Endodermal cell (in vitro differentiated cells): ENCODE measurements around the gene ZFP37. TPM values are rescaled to one million over a fixed set of nuclear protein-coding genes. Genes with fewer than 3 reads are reported as not detected.
A peak's percentile ranks its signal among the peaks of the same experiment; 100 is the strongest.

Source experiments
- DNase-seq: peaks from one replicate; pipeline ENCODE4 v3.0.0-alpha.2; 2017
- H3K27ac ChIP-seq: 2 replicates; pipeline ENCODE4 v1.5.1; 2013; ENCODE audit warnings: mild to moderate bottlenecking, low read depth, low read length, moderate library complexity
- H3K27me3 ChIP-seq: 2 replicates; pipeline ENCODE4 v1.6.1; 2013; ENCODE audit warnings: mild to moderate bottlenecking, low read length, moderate library complexity; ENCODE audit not compliant: insufficient read depth, control insufficient read depth, poor library complexity, severe bottlenecking
- H3K36me3 ChIP-seq: 2 replicates; pipeline ENCODE4 v1.7.0; 2013; ENCODE audit warnings: mild to moderate bottlenecking, low read length, moderate library complexity; ENCODE audit not compliant: control insufficient read depth, insufficient read depth
- H3K4me1 ChIP-seq: one replicate; pipeline ENCODE4 v1.7.0; 2013; ENCODE audit warnings: low read length; ENCODE audit not compliant: control insufficient read depth, insufficient read depth
- H3K4me3 ChIP-seq: 2 replicates; pipeline ENCODE4 v1.5.1; 2013; ENCODE audit warnings: mild to moderate bottlenecking, low read length, moderate library complexity
- H3K9ac ChIP-seq: 2 replicates; pipeline ENCODE4 v1.6.1; 2013; ENCODE audit warnings: mild to moderate bottlenecking, low read length, moderate library complexity; ENCODE audit not compliant: poor library complexity, severe bottlenecking; ENCODE audit errors: extremely low read depth
- H3K9me3 ChIP-seq: 2 replicates; pipeline ENCODE4 v1.6.1; 2013; ENCODE audit warnings: mild to moderate bottlenecking, low read length, moderate library complexity; ENCODE audit not compliant: control insufficient read depth
- H3K27ac Mint-ChIP-seq: 2 replicates; pipeline ENCODE4 v1.8.0; 2020; ENCODE audit warnings: mixed read lengths
- H3K27me3 Mint-ChIP-seq: 2 replicates; pipeline ENCODE4 v1.8.0; 2021; ENCODE audit warnings: mild to moderate bottlenecking, mixed read lengths; ENCODE audit not compliant: insufficient read depth
- H3K36me3 Mint-ChIP-seq: 2 replicates; pipeline ENCODE4 v1.8.0; 2020; ENCODE audit warnings: low read depth, mixed read lengths
- H3K4me1 Mint-ChIP-seq: 2 replicates; pipeline ENCODE4 v1.8.0; 2020; ENCODE audit warnings: mixed read lengths
- H3K4me3 Mint-ChIP-seq: 2 replicates; pipeline ENCODE4 v1.8.0; 2020; ENCODE audit warnings: mild to moderate bottlenecking, moderate library complexity, mixed read lengths
- H3K9me3 Mint-ChIP-seq: 2 replicates; pipeline ENCODE4 v1.8.0; 2020; ENCODE audit warnings: mild to moderate bottlenecking, mixed read lengths
- WGBS, 2 experiments: methylation state at CpG; one replicate each; pipeline versions ENCODE4 v1.1.5 to v1.1.7; 2013; ENCODE audit warnings: missing lambda C conversion rate in 2 of 2, mixed read lengths in 1 of 2; ENCODE audit not compliant: insufficient coverage in 1 of 2, insufficient read length in 1 of 2; 5-methylcytosine and 5-hydroxymethylcytosine counted together
- total RNA-seq, 2 donors: library from RNA; stranded (reverse); fragmentation: NEBNext Ultra II Directional in 1 of 2; extraction: Animal tissue kit (Norgen Biotek cat#: 25700) in 1 of 2; gene quantifications; 2 replicates in 1 of 2; 3 replicates in 1 of 2; pipeline ENCODE4 v1.2.1, GENCODE V29; 2021
- TF ChIP-seq, protein P1 (sequence below): fragments of 200-600 bp; sonication (generic); conservative IDR thresholded peaks from 2 replicates; pipeline ENCODE4 v1.5.0; 2021; ENCODE audit warnings: antibody characterized with exemption, mild to moderate bottlenecking

Gene ZFP37
- total RNA-seq, 2 donors from 2014 or later = 4.2 to 4.7 TPM

DNA sequence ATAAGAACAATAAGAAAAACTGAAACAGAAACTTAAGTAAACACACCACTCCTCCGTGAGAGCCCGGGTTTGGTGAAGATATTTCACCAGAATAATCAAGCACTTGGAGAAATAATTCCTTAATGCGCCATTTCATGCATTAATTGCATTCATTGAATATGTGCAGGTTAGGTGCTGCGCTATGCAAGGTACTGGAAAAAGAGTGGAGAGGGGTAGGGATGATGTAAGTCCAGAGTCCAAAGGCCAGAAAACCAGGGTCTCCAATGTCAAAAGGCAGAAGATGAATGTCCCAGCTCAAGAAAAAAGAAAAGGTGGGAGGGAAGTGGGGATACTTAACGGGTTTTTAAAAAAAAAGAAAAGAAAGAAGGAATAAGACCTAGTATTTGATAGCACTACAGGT lies 669 bp upstream of the ZFP37 start:
- H3K27me3 Mint-ChIP-seq = peaks cover 20% of the 10 kb centered on the region
- DNase-seq = no peak
- WGBS, 2 experiments = 95 to 100% methylated on average over 3 to 5 of the region's 5 CpGs

DNA sequence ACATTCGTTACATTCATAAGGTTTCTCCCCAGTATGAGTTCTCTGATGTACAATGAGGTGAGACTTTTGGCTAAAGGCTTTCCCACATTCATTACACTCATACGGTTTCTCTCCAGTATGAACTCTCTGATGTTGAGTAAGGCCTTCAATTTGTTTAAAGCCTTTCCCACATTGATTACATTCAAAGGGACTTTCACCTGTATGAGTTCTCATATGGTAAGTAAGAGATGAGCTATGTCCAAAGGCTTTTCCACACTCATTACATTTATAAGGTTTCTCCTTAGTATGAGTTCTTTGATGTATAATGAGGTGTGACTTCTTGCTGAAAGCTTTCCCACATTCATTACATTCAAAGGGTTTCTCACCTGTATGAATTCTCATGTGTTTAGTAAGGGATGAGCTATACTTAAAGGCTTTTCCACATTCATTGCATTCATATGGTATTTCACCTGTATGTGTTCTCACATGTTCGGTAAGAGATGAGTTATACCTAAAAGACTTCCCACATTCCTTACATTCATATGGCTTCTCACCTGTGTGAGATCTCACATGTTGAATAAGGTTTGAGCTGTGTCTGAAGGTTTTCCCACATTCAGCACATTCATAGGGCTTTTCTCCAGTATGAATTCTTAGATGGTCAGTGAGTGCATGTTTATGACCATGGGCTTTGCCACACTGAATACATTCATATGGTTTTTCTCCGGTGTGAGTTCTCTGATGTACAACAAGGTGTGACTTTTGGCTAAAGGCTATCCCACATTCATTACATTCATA lies 13.5 kb downstream of the ZFP37 start:
- H3K9me3 ChIP-seq = peaks cover 90% of the 10 kb centered on the region
- DNase-seq = no peak
- peaks cover 67% of the 10 kb centered on the region for H3K36me3 Mint-ChIP-seq
- H3K27me3 ChIP-seq = no peaks in the 10 kb centered on the region
- H3K4me1 Mint-ChIP-seq = no peaks in the 10 kb centered on the region
- peaks cover 51% of the 10 kb centered on the region for H3K36me3 ChIP-seq
- no peaks in the 10 kb centered on the region for H3K27me3 Mint-ChIP-seq
- H3K27ac Mint-ChIP-seq = no peak overlapping the region
- WGBS, 2 experiments = 94% methylated on average over 3 of the region's 4 CpGs; no CpG with 5 or more reads in 1 of the 2 experiments
- no peak overlapping the region for H3K27ac ChIP-seq
- peaks cover 90% of the 10 kb centered on the region for H3K9me3 Mint-ChIP-seq
- H3K4me3 Mint-ChIP-seq = no peak overlapping the region
- H3K4me1 ChIP-seq = no peaks in the 10 kb centered on the region
- TF ChIP-seq, protein P1, sequence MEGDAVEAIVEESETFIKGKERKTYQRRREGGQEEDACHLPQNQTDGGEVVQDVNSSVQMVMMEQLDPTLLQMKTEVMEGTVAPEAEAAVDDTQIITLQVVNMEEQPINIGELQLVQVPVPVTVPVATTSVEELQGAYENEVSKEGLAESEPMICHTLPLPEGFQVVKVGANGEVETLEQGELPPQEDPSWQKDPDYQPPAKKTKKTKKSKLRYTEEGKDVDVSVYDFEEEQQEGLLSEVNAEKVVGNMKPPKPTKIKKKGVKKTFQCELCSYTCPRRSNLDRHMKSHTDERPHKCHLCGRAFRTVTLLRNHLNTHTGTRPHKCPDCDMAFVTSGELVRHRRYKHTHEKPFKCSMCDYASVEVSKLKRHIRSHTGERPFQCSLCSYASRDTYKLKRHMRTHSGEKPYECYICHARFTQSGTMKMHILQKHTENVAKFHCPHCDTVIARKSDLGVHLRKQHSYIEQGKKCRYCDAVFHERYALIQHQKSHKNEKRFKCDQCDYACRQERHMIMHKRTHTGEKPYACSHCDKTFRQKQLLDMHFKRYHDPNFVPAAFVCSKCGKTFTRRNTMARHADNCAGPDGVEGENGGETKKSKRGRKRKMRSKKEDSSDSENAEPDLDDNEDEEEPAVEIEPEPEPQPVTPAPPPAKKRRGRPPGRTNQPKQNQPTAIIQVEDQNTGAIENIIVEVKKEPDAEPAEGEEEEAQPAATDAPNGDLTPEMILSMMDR = no peak
- H3K4me3 ChIP-seq = peak overlapping the region; percentile 51
- no peak overlapping the region for H3K9ac ChIP-seq

More for the DNA sequence above, 669 bp upstream of the ZFP37 start:
- Mint-ChIP-seq H3K36me3 (no peaks in the 10 kb centered on the region), H3K4me1 (no peaks in the 10 kb centered on the region), H3K4me3 (no peak overlapping the region), H3K9me3 (peaks cover 13% of the 10 kb centered on the region), H3K27ac (no peak overlapping the region)
- H3K9me3 ChIP-seq = peaks cover 45% of the 10 kb centered on the region
- H3K36me3 ChIP-seq = no peaks in the 10 kb centered on the region
- H3K4me1 ChIP-seq = no peaks in the 10 kb centered on the region
- H3K4me3 ChIP-seq = peak overlapping the region; percentile 94
- H3K27ac ChIP-seq = no peak overlapping the region
- H3K9ac ChIP-seq = no peak overlapping the region
- H3K27me3 ChIP-seq = no peaks in the 10 kb centered on the region
- TF ChIP-seq, protein P1 = no peak

DNA sequence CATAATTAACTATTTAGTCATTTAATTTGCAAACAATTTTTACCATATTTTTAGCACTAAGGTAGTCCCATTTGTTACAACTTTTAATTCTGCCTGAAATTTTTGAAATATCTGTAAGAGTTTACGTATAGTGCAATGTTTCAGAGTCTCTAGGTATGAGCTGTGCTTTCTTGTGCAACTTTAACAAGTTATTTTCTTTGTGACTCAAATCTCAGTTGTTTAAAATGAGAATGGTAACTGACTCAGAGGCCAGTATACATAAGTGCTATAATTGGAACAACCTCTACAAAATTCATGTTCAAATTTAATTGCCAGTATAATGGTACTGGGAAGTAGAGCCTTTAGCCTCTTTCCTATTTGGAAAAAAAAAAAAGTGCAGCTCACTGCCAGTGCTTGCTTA lies 30.3 kb downstream of the ZFP37 start:
- H3K9me3 ChIP-seq = peaks cover 42% of the 10 kb centered on the region
- no peak overlapping the region for H3K27ac ChIP-seq
- TF ChIP-seq, protein P1 = no peak
- H3K36me3 Mint-ChIP-seq = no peaks in the 10 kb centered on the region
- DNase-seq = no peak
- H3K27me3 ChIP-seq = no peaks in the 10 kb centered on the region
- H3K27me3 Mint-ChIP-seq = peaks cover 6% of the 10 kb centered on the region
- no peak overlapping the region for H3K9ac ChIP-seq
- H3K4me3 ChIP-seq = no peak overlapping the region
- H3K4me1 ChIP-seq = no peaks in the 10 kb centered on the region
- H3K4me3 Mint-ChIP-seq = no peak overlapping the region
- H3K4me1 Mint-ChIP-seq = no peaks in the 10 kb centered on the region
- peaks cover 58% of the 10 kb centered on the region for H3K9me3 Mint-ChIP-seq
- H3K36me3 ChIP-seq = no peaks in the 10 kb centered on the region
- H3K27ac Mint-ChIP-seq = no peak overlapping the region
- WGBS, 2 experiments = 67% methylated on average over 1 of the region's 1 CpG; no CpG with 5 or more reads in 1 of the 2 experiments
